ENCODE data around the gene DDX54. TPM values are rescaled to one million over a fixed set of nuclear protein-coding genes. Genes with fewer than 3 reads are reported as not detected.

Gene DDX54
- total RNA-seq, 1 donor from 2014 or later: 36.9 TPM

GRCh38 chr12:113134071-113134470, 51.2 kb downstream of the DDX54 start:
- Histone ChIP-seq H3K4me1 (peaks cover 15% of the 10 kb centered on the region), H2AFZ (replicated peaks) (no peak overlapping the region), H3K4me3 (no peak overlapping the region), H3F3A (ENCODE audit: low read depth) (peaks cover 9% of the 10 kb centered on the region), H3K79me2 (ENCODE audit: low read depth) (no peaks in the 10 kb centered on the region), H3K9me3 (ENCODE audit: low read depth) (no peaks in the 10 kb centered on the region), H3K27ac (no peak overlapping the region), H3K4me2 (no peak overlapping the region), H3K9ac (no peak overlapping the region), H4K20me1 (ENCODE audit: low read depth) (no peaks in the 10 kb centered on the region), H3K36me3 (no peaks in the 10 kb centered on the region), H3K27me3 (peaks cover 36% of the 10 kb centered on the region)
- Mint-ChIP-seq H3K9me3 (no peaks in the 10 kb centered on the region), H3K4me3 (no peak overlapping the region), H3K36me3 (no peaks in the 10 kb centered on the region), H3K27ac (no peak overlapping the region), H3K4me1 (peaks cover 12% of the 10 kb centered on the region), H3K27me3 (ENCODE audit: insufficient read depth, low read depth) (peaks cover 22% of the 10 kb centered on the region)
- DNase-seq (ENCODE audit: low spot score): no peak
- TF ChIP-seq EZH2phosphoT487 (IDR thresholded peaks at IDR 0.05) (no peak), EZH2 (IDR thresholded peaks at IDR 0.05) (no peak), CTCF (IDR thresholded peaks at IDR 0.05) (no peak)

- Histone ChIP-seq H4K20me1 (ENCODE audit: low read depth) (no peaks in the 10 kb centered on the region), H3K79me2 (ENCODE audit: low read depth) (no peaks in the 10 kb centered on the region), H3K4me3 (no peak overlapping the region), H3K9ac (no peak overlapping the region), H3K27ac (no peak overlapping the region), H2AFZ (replicated peaks) (no peak overlapping the region), H3K4me1 (peaks cover 15% of the 10 kb centered on the region), H3K27me3 (peaks cover 36% of the 10 kb centered on the region), H3K36me3 (no peaks in the 10 kb centered on the region), H3K4me2 (no peak overlapping the region), H3F3A (ENCODE audit: low read depth) (peaks cover 9% of the 10 kb centered on the region), H3K9me3 (ENCODE audit: low read depth) (no peaks in the 10 kb centered on the region)
- no peak for DNase-seq (ENCODE audit: low spot score)
- Mint-ChIP-seq H3K4me3 (no peak overlapping the region), H3K27me3 (ENCODE audit: insufficient read depth, low read depth) (peaks cover 22% of the 10 kb centered on the region), H3K36me3 (no peaks in the 10 kb centered on the region), H3K27ac (no peak overlapping the region), H3K4me1 (peaks cover 12% of the 10 kb centered on the region), H3K9me3 (no peaks in the 10 kb centered on the region)
- TF ChIP-seq EZH2phosphoT487 (IDR thresholded peaks at IDR 0.05) (no peak), CTCF (IDR thresholded peaks at IDR 0.05) (no peak), EZH2 (IDR thresholded peaks at IDR 0.05) (no peak)
Observed at GRCh38 chr12:113133666-113134065, 51.6 kb downstream of the DDX54 start.

- Histone ChIP-seq H3K4me3 (no peak overlapping the region), H3K4me2 (no peak overlapping the region), H3K9me3 (ENCODE audit: low read depth) (no peaks in the 10 kb centered on the region), H3K9ac (no peak overlapping the region), H3K36me3 (no peaks in the 10 kb centered on the region), H3F3A (ENCODE audit: low read depth) (peaks cover 9% of the 10 kb centered on the region), H4K20me1 (ENCODE audit: low read depth) (no peaks in the 10 kb centered on the region), H3K27ac (no peak overlapping the region), H3K4me1 (peaks cover 15% of the 10 kb centered on the region), H3K27me3 (peaks cover 36% of the 10 kb centered on the region), H2AFZ (replicated peaks) (no peak overlapping the region), H3K79me2 (ENCODE audit: low read depth) (no peaks in the 10 kb centered on the region)
- no peaks in the 10 kb centered on the region for H3K9me3 Mint-ChIP-seq
- H3K27me3 Mint-ChIP-seq (ENCODE audit: insufficient read depth, low read depth): peaks cover 22% of the 10 kb centered on the region
- H3K27ac Mint-ChIP-seq: no peak overlapping the region
- no peaks in the 10 kb centered on the region for H3K36me3 Mint-ChIP-seq
- DNase-seq (ENCODE audit: low spot score): no peak
- no peak overlapping the region for H3K4me3 Mint-ChIP-seq
- H3K4me1 Mint-ChIP-seq: peaks cover 12% of the 10 kb centered on the region
- TF ChIP-seq EZH2 (IDR thresholded peaks at IDR 0.05): no peak
- no peak for TF ChIP-seq CTCF (IDR thresholded peaks at IDR 0.05)
- no peak for TF ChIP-seq EZH2phosphoT487 (IDR thresholded peaks at IDR 0.05)
Observed at GRCh38 chr12:113133036-113133435, 52.2 kb downstream of the DDX54 start.
